ENCODE results near the gene MAST4. TPM values are rescaled to one million over a fixed set of nuclear protein-coding genes. Genes with fewer than 3 reads are reported as not detected.

MAST4 gene
- total and polyA plus RNA-seq, 2 of the 8 experiments (the other 6 are each of a cell fraction or from before 2014, with no cell fraction given), result 1.5 to 2.6 TPM

DNA sequence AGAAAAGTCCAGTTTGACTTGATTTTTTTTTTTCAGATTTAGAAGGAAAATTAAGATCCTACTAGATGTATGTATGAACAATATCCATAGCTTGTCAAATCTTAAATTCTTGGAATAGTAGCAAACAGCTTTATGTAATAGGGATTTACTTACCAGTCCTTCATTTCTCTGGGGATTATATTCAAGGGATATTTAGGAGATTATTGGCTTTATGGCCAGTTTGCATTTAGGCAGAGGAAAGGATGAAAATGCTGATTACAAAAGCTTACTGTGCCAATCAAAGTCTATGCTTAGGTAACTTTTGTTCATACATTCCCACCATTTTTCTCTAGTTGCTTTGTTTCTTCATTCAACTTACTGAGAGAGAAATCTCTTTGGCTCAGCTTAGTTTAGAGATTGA lies 47.9 kb downstream of the MAST4 start:
- Histone ChIP-seq H3K4me1 (replicated peaks in 1 of 4; ENCODE audit: control insufficient read depth in 3 of 4, insufficient read depth in 4 of 4, low read length in 3 of 4) (no peaks in the 10 kb centered on the region), H3K23me2 (ENCODE audit: low read depth, low read length) (peaks cover 2% of the 10 kb centered on the region; the same call in 1 of the 2 replicates), H3K4me2 (ENCODE audit: insufficient read depth in 1 of 2, low read depth in 2 of 2, low read length in 2 of 2) (no peak overlapping the region), H4K5ac (ENCODE audit: insufficient read length, low read depth, low read length) (no peak overlapping the region), H2BK12ac (ENCODE audit: low read depth, low read length) (no peak overlapping the region), H3K79me2 (ENCODE audit: control insufficient read depth in 1 of 2, insufficient read depth in 2 of 2, low read length in 2 of 2) (no peaks in the 10 kb centered on the region), H3K9me3 (ENCODE audit: insufficient read depth in 2 of 2, low read depth in 1 of 2, low read length in 1 of 2) (no peaks in the 10 kb centered on the region), H4K91ac (replicated peaks; ENCODE audit: insufficient read length, low read length) (no peak overlapping the region), H2AK5ac (ENCODE audit: low read depth, low read length) (no peak overlapping the region), H3K79me1 (ENCODE audit: low read depth, low read length) (no peaks in the 10 kb centered on the region), H3K23ac (ENCODE audit: insufficient read length) (no peak overlapping the region), H2BK15ac (ENCODE audit: low read length) (no peak overlapping the region), H4K8ac (ENCODE audit: extremely low read depth, insufficient read depth, low read length) (no peak overlapping the region), H2BK5ac (ENCODE audit: low read depth, low read length) (no peak overlapping the region), H3K14ac (ENCODE audit: insufficient read length) (no peak overlapping the region), H3K18ac (ENCODE audit: extremely low read depth, low read length) (no peak overlapping the region), H3K56ac (replicated peaks; ENCODE audit: insufficient read length, low read depth, low read length) (no peak overlapping the region), H3K4me3 (ENCODE audit: extremely low read depth in 1 of 4, insufficient read depth in 2 of 4, low read depth in 3 of 4, low read length in 4 of 4) (no peak overlapping the region), H4K20me1 (replicated peaks in 1 of 2; ENCODE audit: control insufficient read depth in 1 of 2, insufficient read depth in 2 of 2, low read length in 2 of 2) (no peaks in the 10 kb centered on the region), H3K27ac (ENCODE audit: low read depth, low read length) (no peak overlapping the region), H2BK20ac (ENCODE audit: low read length) (no peak overlapping the region), H2AFZ (ENCODE audit: low read length) (no peak overlapping the region), H2BK120ac (replicated peaks; ENCODE audit: low read depth, low read length) (no peak overlapping the region), H3K36me3 (ENCODE audit: control insufficient read depth in 2 of 4, insufficient read depth in 4 of 4, low read length in 3 of 4) (no peaks in the 10 kb centered on the region), H3K9ac (replicated peaks in 1 of 4; ENCODE audit: extremely low read depth in 1 of 4, low read depth in 3 of 4, low read length in 3 of 4) (no peak overlapping the region), H3K4ac (replicated peaks; ENCODE audit: insufficient read length, low read depth, low read length) (no peak overlapping the region), H3K27me3 (replicated peaks in 1 of 4; ENCODE audit: control insufficient read depth in 3 of 4, extremely low read depth in 1 of 4, insufficient read depth in 3 of 4, low read length in 3 of 4) (no peaks in the 10 kb centered on the region)
- TF ChIP-seq RBBP5 (IDR thresholded peaks at IDR 0.05; ENCODE audit: borderline replicate concordance, low read depth, low read length) (no peak), TCF12 (IDR thresholded peaks at IDR 0.05; ENCODE audit: low read depth, low read length) (no peak), MAX (IDR thresholded peaks at IDR 0.05) (no peak), EZH2 (IDR thresholded peaks at IDR 0.05; ENCODE audit: low read depth, low read length, severe bottlenecking) (no peak), CBX5 (IDR thresholded peaks at IDR 0.05; ENCODE audit: low read depth, low read length) (no peak), TAF1 (IDR thresholded peaks at IDR 0.05; ENCODE audit: low read depth, low read length) (no peak), BCL11A (IDR thresholded peaks at IDR 0.05; ENCODE audit: low read depth in 2 of 2, low read length in 2 of 2) (no peak), CEBPB (IDR thresholded peaks at IDR 0.05; ENCODE audit: low read depth, low read length) (no peak)
- FAIRE-seq (no peak), DNase-seq (ENCODE audit: low read depth in 1 of 2, low spot score in 2 of 2) (no peak)
- POLR2A ChIA-PET (ENCODE audit: partially characterized antibody), result interaction anchor here (0.7 to 0.9 kb wide), 2 partner anchors 10 to 627 kb away, joined by 3 read pairs; no protein-coding TSS in a partner anchor
- CTCF ChIA-PET (ENCODE audit: partially characterized antibody), result interaction anchor here (0.6 to 1.0 kb wide), 2 partner anchors 43 to 86 kb away, joined by 3 read pairs; no protein-coding TSS in a partner anchor

All from H1 (cell line).